Head of caudate nucleus (tissue), 42 donors: ENCODE data around the gene INSYN2B.

Experiments used
- DNase-seq, 42 donors: peaks; one replicate each; pipeline versions ENCODE4 v3.0.0 to v3.0.0-alpha.2; 2020 to 2021; ENCODE audit warnings: mixed read lengths in 7 of 42
- intact Hi-C: fragments of 100-400 bp; cut with DNase I; formaldehyde crosslinking; loops from one replicate; pipeline ENCODE4 v1.15.0; 2022

Gene INSYN2B

DNA sequence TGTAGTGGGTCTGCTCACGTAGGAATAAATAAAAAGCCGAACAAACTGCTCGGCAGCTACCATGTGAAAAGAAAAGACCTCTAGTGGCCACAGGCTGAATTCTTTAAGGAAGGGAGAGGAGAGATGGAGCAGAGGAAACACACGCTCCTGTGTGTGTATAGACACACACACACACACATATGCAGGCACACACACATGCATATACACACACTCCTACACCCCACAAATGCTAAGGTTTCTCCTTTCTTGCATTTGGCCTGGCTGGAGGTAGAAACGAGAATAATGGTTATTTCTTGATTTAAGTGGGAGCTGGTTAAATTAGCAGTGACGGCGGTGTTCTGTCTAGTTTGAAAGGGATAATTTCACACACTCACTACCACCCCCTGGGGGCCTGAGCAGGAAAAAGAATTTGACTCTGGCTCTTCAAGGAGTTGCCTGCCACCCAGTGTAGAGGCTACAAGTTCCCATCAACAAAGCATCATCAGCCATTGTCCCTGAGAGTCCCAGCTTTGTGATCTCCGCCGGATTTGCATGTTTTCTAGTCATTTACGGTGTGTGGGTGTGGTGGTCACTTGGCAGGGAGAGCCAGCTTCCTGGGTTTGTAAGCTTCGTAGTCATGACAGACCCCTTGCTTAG, at the start of gene INSYN2B:
Gene INSYN2B, minus strand, starts transcription at position 78 of the 636 bp plus-strand sequence. CDS start 96,597 bp downstream, outside the sequence.
- peak; percentile 58 to 97 (median 88) for DNase-seq
- intact Hi-C loops: loop anchor here (5.0 kb wide), 1 partner anchor 278 kb away; no protein-coding TSS in a partner anchor

DNA sequence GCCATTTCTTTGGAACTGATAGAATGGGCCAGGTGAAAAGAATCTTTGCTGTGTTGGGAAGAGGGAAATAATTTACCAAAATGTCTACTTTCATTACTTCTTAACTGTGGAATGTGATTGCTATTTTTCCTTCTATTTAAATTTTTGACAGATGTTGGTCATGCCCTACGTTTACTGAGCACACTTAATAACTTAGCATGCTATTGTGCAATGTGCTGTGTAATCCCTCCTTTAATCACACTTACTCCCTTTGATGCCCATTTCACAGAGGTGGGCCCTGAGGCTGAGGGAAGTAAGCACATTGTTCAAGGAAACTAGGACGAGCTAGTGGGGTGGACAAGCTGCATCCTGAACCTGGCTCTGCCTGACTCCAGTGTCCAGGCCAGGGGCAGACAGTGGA, 47.8 kb upstream of the INSYN2B start:
- intact Hi-C loops: no loop called here
- no peak for DNase-seq

GRCh38 chr5:170025853-170026252, 45.6 kb upstream of the INSYN2B start:
- DNase-seq: no peak
- intact Hi-C loops: no loop called here

- intact Hi-C loops: no loop called here
- DNase-seq: no peak
These were observed 41.2 kb upstream of the INSYN2B start for GRCh38 chr5:170021506-170021905.

GRCh38 chr5:170020423-170020822, 40.1 kb upstream of the INSYN2B start:
- DNase-seq: no peak
- intact Hi-C loops: no loop called here

GRCh38 chr5:170012622-170013021, 32.3 kb upstream of the INSYN2B start:
- intact Hi-C loops: no loop called here
- DNase-seq: no peak

- DNase-seq: no peak
- intact Hi-C loops: no loop called here
These were observed 31.5 kb upstream of the INSYN2B start for GRCh38 chr5:170011751-170012150.

DNA sequence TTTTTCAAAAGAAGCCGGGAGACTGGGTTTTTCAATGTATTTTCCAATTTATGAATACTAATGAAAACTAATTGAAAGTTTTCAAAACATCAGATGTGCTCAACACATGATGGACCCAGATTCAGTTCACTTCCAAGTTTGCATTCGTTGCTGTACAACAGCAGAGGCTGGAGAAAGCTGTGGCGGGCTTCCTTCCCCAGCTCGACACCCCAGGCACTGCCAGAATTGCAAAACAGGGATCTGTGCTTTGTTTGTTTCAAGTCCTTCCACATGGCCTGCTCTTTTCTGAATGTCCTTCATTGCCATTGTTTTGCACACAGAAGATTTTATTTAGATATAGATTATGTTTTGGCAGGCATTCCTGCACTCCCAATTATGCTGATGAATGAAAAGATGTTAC, 30.3 kb upstream of the INSYN2B start:
- intact Hi-C loops: no loop called here
- DNase-seq: peak in 4 of 42 donors; percentile 5 to 21 (median 6)

GRCh38 chr5:170008376-170008775, 28.1 kb upstream of the INSYN2B start:
- intact Hi-C loops: no loop called here
- no peak for DNase-seq

DNA sequence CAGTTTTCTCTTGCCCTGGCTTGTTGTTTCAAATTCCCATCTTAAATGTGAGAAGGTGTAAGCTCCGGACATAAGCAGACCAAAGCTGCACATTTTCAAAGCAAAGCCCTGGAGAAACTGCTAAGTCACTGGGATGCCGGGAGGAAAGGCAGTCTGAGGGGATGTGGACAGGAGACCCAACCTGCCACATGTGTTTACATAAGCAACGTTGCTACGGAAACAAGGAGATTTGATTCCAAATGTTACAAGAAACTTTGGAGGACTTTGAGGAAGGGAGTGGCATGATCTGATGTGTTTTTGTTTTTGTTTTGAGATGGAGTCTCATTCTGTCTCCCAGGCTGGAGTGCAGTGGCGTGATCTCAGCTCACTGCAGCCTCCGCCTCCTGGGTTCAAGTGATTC, 25.7 kb upstream of the INSYN2B start:
- no peak for DNase-seq
- intact Hi-C loops: no loop called here

DNA sequence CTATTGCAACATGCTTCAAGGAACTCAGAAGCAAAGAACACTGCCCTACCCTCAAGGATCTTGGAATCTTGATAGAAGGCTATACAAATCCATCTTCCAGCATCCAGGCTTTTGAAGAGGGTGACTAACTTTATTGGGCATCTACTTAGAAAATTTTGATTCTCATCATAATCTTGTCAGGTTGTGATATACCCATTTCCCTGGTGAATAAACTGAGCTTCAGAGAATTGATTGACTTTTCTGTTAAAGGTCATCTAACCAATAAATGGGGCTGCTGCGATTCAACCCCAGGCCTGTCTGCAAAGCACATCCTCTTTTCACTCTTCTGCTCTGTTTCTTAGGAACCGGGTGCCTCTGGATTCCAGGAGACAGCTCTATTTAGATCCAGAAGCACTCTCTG, 19.9 kb upstream of the INSYN2B start:
- intact Hi-C loops: no loop called here
- no peak for DNase-seq

- intact Hi-C loops: no loop called here
- no peak for DNase-seq
These were observed 19.3 kb upstream of the INSYN2B start for GRCh38 chr5:169999621-170000020.

- intact Hi-C loops: no loop called here
- no peak for DNase-seq
These were observed 17.5 kb upstream of the INSYN2B start for GRCh38 chr5:169997798-169998197.

- no peak for DNase-seq
- intact Hi-C loops: no loop called here
These were observed 13.1 kb upstream of the INSYN2B start for GRCh38 chr5:169993485-169993790.

DNA sequence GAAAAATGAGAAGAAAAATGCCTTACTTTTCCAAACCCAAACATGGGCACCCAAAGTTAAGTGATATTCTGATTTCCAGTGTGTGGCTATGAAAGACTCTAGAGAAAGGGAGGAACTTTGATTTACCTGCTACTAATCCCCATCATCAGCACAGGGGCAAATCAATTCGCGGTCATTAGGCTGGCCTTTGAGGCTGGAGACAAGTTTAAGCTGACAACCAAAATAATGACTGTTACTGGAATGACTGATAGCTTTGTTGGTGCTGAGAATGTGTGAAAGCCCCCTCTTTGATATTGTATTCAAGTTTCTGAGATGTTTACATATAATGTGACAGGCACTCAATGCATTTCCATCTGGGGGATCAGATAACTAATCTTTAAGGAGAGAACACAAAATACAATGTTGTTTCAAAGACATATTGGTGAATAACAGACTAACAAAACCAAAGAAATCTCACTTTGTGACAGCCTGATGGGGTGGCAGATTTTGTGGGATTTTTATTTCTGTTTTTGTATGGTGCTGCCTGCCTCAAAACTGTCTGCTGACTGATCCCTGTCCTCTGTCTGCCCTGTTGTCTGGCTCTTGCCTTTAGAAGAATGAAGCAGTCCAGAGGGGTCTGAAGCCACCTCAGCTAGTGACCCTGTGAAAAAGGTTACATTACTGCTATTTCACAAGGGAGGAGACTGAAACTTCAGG, 12.6 kb upstream of the INSYN2B start:
- DNase-seq: no peak
- intact Hi-C loops: no loop called here

DNA sequence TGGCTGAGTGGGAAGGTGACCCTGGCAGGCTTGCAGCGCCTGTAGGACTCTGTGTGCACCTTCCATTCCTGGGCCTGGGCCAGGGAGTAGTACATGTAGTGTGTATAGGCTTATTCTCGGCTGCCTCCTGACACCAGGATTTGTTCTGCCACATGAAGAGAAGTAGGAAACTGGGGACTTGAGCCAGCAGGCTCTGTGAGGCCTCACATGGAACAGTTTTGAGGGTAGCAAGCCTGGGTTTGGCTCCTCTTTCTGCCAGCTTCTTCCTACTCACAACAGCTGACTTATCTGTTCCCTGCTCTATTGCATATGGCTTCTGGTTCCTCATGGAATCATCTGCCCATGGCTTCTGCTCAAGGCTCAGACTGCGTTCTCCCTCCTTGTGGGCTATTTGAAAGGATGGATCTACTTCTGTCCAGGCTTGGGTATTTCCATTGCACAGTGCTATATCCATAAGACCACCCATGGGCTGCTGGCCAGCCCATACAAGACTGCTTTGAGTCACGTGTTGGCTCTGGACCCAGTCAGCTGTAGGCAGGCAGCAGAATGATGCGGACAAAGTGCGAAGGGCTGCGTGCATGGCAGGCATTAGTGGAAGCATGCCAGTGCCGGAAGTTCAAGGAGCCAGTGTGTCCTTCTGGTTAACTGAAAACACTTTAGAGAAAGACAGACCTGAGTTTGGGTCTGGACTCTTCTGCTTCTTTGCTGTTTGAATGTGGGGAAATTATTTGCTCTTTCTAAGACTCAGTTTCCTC, 11.0 kb upstream of the INSYN2B start:
- no peak for DNase-seq
- intact Hi-C loops: no loop called here

- intact Hi-C loops: no loop called here
- DNase-seq: no peak
These were observed 9.1 kb upstream of the INSYN2B start for GRCh38 chr5:169989365-169989764.

DNA sequence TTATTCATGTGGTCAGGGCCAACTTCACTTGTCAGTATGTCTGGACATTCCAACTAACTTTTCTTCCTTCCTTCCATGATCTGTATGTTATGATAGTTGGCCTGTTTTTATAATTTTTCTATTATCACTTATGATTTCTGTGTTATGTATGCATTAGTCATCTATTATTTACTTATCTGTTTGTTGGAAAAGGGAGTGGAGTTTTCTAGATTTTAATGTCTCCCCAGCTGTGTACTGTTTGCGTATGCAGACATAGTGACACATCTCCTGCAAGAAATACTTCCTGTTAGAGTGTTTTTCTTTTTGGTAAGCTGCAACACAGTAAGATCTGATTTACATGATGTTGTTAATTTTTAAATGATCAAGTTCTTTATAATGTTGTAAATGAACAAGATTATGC, 8.7 kb upstream of the INSYN2B start:
- intact Hi-C loops: no loop called here
- DNase-seq: no peak

- intact Hi-C loops: no loop called here
- DNase-seq: no peak
These were observed 7.9 kb upstream of the INSYN2B start for GRCh38 chr5:169988206-169988605.

DNA sequence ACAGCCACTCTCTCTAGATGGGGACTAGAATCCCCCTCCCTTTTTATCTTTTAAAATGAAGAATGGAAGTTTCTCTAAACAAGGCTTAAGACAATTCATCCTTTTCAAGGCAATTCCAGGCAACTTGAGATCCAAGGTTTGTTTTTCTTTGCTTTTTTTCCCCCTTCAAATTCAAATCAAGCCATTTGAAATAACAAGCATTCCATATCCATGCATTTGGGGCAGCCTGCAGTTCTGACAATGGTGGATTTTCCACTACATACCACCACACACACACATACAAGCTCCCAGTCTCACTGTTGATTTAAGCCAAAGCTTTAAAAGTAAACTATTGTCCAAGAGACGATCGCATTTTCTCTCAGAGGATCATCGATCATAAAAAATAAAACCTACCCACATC, 424 bp downstream of the INSYN2B start:
- DNase-seq: peak in 3 of 42 donors; percentile 4 to 52 (median 15)
- intact Hi-C loops: loop anchor here (5.0 kb wide), 1 partner anchor 278 kb away; no protein-coding TSS in a partner anchor
